Liver (tissue), 9 donors: Measurements from ENCODE around the gene SLC8A2. TPM values are rescaled to one million over a fixed set of nuclear protein-coding genes. Genes with fewer than 3 reads are reported as not detected.

Experiments
- DNase-seq: peaks from one replicate; pipeline ENCODE4 v3.0.0-alpha.2; 2017; ENCODE audit warnings: low spot score
- H3K27ac ChIP-seq, 2 donors: one replicate each; pipeline ENCODE4 v1.7.0; 2013; ENCODE audit warnings: inconsistent platforms in 2 of 2, low read length in 2 of 2, control low read depth in 1 of 2, low read depth in 1 of 2, mild to moderate bottlenecking in 1 of 2
- H3K27me3 ChIP-seq, 4 donors: one replicate each; pipeline versions ENCODE4 v1.6.1 to v1.7.0; 2013; ENCODE audit warnings: low read length in 3 of 4, inconsistent platforms in 1 of 4, mild to moderate bottlenecking in 1 of 4, moderate library complexity in 1 of 4; ENCODE audit not compliant: control insufficient read depth in 4 of 4, insufficient read depth in 4 of 4
- H3K36me3 ChIP-seq, 4 donors: one replicate each; pipeline versions ENCODE4 v1.6.1 to v1.7.0; 2013; ENCODE audit warnings: low read length in 3 of 4, mild to moderate bottlenecking in 3 of 4, low read depth in 1 of 4, moderate library complexity in 1 of 4; ENCODE audit not compliant: control insufficient read depth in 4 of 4, insufficient read depth in 3 of 4
- H3K4me1 ChIP-seq, 4 donors: one replicate each; pipeline versions ENCODE4 v1.6.1 to v1.7.0; 2013; ENCODE audit warnings: low read length in 3 of 4, mild to moderate bottlenecking in 3 of 4, moderate library complexity in 1 of 4; ENCODE audit not compliant: control insufficient read depth in 4 of 4, insufficient read depth in 4 of 4
- H3K4me3 ChIP-seq, 3 donors: one replicate each; pipeline versions ENCODE4 v1.6.1 to v1.7.0; 2013; ENCODE audit warnings: low read length in 3 of 3, control low read depth in 1 of 3, low read depth in 1 of 3, mild to moderate bottlenecking in 1 of 3
- H3K9ac ChIP-seq, 2 donors: one replicate each; pipeline ENCODE4 v1.7.0; 2013; ENCODE audit warnings: low read length in 2 of 2, mild to moderate bottlenecking in 2 of 2, moderate library complexity in 2 of 2, control low read depth in 1 of 2, low read depth in 1 of 2
- H3K9me3 ChIP-seq, 4 donors: one replicate each; pipeline versions ENCODE4 v1.6.1 to v1.7.0; 2013; ENCODE audit warnings: low read length in 3 of 4; ENCODE audit not compliant: control insufficient read depth in 4 of 4
- ATF3 ChIP-seq: IDR thresholded peaks from 2 replicates; pipeline ENCODE4 v1.6.1; 2016; ENCODE audit warnings: antibody characterized with exemption
- EGR1 ChIP-seq, 2 donors: IDR thresholded peaks; 2 replicates each; pipeline ENCODE4 v1.6.1; 2016 to 2018; ENCODE audit warnings: antibody characterized with exemption in 2 of 2, low read depth in 2 of 2
- FOXA1 ChIP-seq: IDR thresholded peaks from 2 replicates; pipeline ENCODE4 v1.6.1; 2016; ENCODE audit warnings: antibody characterized with exemption
- FOXA2 ChIP-seq: IDR thresholded peaks from 2 replicates; pipeline ENCODE4 v1.6.1; 2016; ENCODE audit warnings: antibody characterized with exemption
- GABPA ChIP-seq, 2 donors: IDR thresholded peaks in 1 of 2; conservative IDR thresholded peaks in 1 of 2; 2 replicates each; pipeline ENCODE4 v1.6.1; 2016; ENCODE audit warnings: antibody characterized with exemption in 2 of 2, mild to moderate bottlenecking in 1 of 2, moderate library complexity in 1 of 2
- HNF4A ChIP-seq, 2 donors: conservative IDR thresholded peaks; 2 replicates each; pipeline ENCODE4 v1.6.1; 2016; ENCODE audit warnings: antibody characterized with exemption in 2 of 2, mild to moderate bottlenecking in 2 of 2
- HNF4G ChIP-seq: IDR thresholded peaks from 2 replicates; pipeline ENCODE4 v1.6.1; 2016; ENCODE audit warnings: antibody characterized with exemption
- JUND ChIP-seq, 2 donors: IDR thresholded peaks; 2 replicates each; pipeline ENCODE4 v1.6.1; 2016; ENCODE audit warnings: antibody characterized with exemption in 2 of 2
- MAX ChIP-seq: IDR thresholded peaks from 2 replicates; pipeline ENCODE4 v1.6.1; 2016; ENCODE audit warnings: antibody characterized with exemption
- NR2F2 ChIP-seq: IDR thresholded peaks from 2 replicates; pipeline ENCODE4 v1.6.1; 2016; ENCODE audit warnings: antibody characterized with exemption
- RAD21 ChIP-seq, 2 donors: IDR thresholded peaks; 2 replicates each; pipeline ENCODE4 v1.6.1; 2016; ENCODE audit warnings: antibody characterized with exemption in 2 of 2, mild to moderate bottlenecking in 2 of 2
- REST ChIP-seq: IDR thresholded peaks from 2 replicates; pipeline ENCODE4 v1.6.1; 2016; ENCODE audit warnings: antibody characterized with exemption, mild to moderate bottlenecking
- RXRA ChIP-seq, 2 donors: IDR thresholded peaks; 2 replicates each; pipeline ENCODE4 v1.6.1; 2017 to 2018; ENCODE audit warnings: antibody characterized with exemption in 2 of 2, mild to moderate bottlenecking in 1 of 2
- SP1 ChIP-seq: IDR thresholded peaks from 2 replicates; pipeline ENCODE4 v1.6.1; 2018; ENCODE audit warnings: antibody characterized with exemption, mild to moderate bottlenecking
- TAF1 ChIP-seq: conservative IDR thresholded peaks from 2 replicates; pipeline ENCODE4 v1.6.1; 2016; ENCODE audit warnings: antibody characterized with exemption, mild to moderate bottlenecking
- YY1 ChIP-seq: IDR thresholded peaks from 2 replicates; pipeline ENCODE4 v1.6.1; 2016; ENCODE audit warnings: antibody characterized with exemption, mild to moderate bottlenecking
- WGBS: extraction: QIAGEN DNeasy Blood & Tissue Kit; methylation state at CpG from one replicate; pipeline ENCODE4 v1.1.7; 2013; 5-methylcytosine and 5-hydroxymethylcytosine counted together
- polyA plus RNA-seq, 2 donors: library from polyadenylated mRNA; stranded (reverse) in 1 of 2; unstranded in 1 of 2; fragments of 200-250 nt in 1 of 2; fragments of >200 nt in 1 of 2; fragmentation: Nextera tagmentation in 1 of 2; extraction: Ambion mirVana in 1 of 2; gene quantifications; one replicate each; pipeline versions ENCODE4 v1.2.1 to v1.2.3, GENCODE V29; 2013 to 2015
- total RNA-seq, 2 donors: library from RNA; depleted of rRNA; stranded (reverse); fragments of >200 nt; gene quantifications; one replicate each; pipeline ENCODE4 v1.2.3, GENCODE V29; 2014
- TF ChIP-seq, protein P1 (sequence below): fragments of 150-350 bp; IDR thresholded peaks from 2 replicates; pipeline ENCODE4 v1.5.1; 2017; ENCODE audit warnings: improper control_type of control experiment, low read depth, low read length; ENCODE audit not compliant: missing input control
- TF ChIP-seq, protein P2 (sequence below): IDR thresholded peaks from 2 replicates; pipeline ENCODE4 v1.6.1; 2016; ENCODE audit warnings: antibody characterized with exemption
- donor health status: healthy.
- donor health status: healthy.
- donor health status: healthy.
- donor health status: healthy.
- donor health status: healthy.

The SLC8A2 gene
- total and polyA plus RNA-seq, 4 donors: 0.01 to 0.25 TPM; not detected in 2

DNA sequence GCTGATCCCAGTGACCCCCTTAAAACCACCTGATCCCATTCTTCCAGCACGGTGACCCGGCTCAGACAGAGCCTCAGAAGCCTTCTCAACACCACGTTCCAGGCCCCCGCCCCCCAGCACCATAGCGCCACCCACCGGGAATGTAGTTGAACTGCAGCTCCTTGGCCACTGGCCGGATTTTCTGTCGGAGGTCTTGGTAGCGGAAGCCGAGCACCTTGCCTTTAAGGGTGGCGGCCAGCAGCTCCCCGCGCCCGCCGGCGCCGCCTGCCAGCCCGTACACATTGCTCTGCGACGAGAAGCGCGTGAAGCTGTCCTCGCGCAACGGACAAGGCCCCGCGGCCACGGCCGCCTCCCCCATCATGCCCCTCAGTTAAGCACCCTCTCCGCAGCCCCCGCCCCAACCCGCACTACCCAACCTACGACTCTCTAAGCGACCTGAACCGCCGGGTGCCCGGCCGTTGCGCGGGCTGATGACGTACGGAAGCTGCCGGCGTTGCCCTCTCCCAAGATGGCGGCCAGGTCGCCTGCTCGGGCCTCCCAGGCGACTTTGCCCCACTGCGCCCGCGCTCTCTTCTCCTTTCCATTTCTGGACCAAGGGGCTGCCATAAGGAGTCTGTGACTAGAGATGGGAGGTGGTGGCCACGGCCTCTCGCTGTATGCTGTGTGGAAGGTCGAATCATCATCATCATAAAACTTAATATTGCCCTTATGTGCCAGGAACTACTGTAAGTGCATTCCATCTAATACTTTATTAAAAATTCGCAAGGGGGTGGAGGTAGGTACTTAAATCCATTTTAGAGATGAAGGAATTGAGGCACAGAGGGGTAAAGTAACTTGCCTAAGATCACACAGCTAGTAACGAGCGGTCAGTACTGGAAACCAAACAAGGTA, 12.4 kb upstream of the SLC8A2 start, which contains the start of gene KPTN:
Gene KPTN, minus strand, starts transcription at position 420 of the 891 bp plus-strand sequence. Its CDS starts 59 bp downstream, at position 361.
- H3K4me3 ChIP-seq: peak within 1 kb of the TSS; percentile 72 to 86 (median 84)
- H3K9me3 ChIP-seq: no peaks in the 10 kb centered on the region
- H3K4me1 ChIP-seq: peaks cover 0 to 7% (median 2%) of the 10 kb centered on the region in 4 donors
- H3K27ac ChIP-seq: peak within 1 kb of the TSS; percentile 90 to 92
- H3K9ac ChIP-seq: peak within 1 kb of the TSS; percentile 88 to 98
- peaks cover 3 to 16% (median 8%) of the 10 kb centered on the region in 4 donors for H3K36me3 ChIP-seq
- DNase-seq: peak; percentile 91
- 3% methylated on average over 57 of the region's 57 CpGs for WGBS
- TF ChIP-seq YY1: peak; percentile 100
- no peak for TF ChIP-seq NR2F2
- TF ChIP-seq MAX: no peak
- TF ChIP-seq FOXA2: no peak
- TF ChIP-seq REST: peak; percentile 45
- peak; percentile 76 for TF ChIP-seq TAF1
- no peak for TF ChIP-seq ATF3
- TF ChIP-seq, protein P1, sequence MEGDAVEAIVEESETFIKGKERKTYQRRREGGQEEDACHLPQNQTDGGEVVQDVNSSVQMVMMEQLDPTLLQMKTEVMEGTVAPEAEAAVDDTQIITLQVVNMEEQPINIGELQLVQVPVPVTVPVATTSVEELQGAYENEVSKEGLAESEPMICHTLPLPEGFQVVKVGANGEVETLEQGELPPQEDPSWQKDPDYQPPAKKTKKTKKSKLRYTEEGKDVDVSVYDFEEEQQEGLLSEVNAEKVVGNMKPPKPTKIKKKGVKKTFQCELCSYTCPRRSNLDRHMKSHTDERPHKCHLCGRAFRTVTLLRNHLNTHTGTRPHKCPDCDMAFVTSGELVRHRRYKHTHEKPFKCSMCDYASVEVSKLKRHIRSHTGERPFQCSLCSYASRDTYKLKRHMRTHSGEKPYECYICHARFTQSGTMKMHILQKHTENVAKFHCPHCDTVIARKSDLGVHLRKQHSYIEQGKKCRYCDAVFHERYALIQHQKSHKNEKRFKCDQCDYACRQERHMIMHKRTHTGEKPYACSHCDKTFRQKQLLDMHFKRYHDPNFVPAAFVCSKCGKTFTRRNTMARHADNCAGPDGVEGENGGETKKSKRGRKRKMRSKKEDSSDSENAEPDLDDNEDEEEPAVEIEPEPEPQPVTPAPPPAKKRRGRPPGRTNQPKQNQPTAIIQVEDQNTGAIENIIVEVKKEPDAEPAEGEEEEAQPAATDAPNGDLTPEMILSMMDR: peak; percentile 80
- TF ChIP-seq GABPA (IDR thresholded peaks at IDR 0.05 in 1 of 2, conservative IDR thresholded peaks at IDR 0.05 in 1 of 2): peak in 1 of 2 donors; percentile 69
- TF ChIP-seq EGR1 (IDR thresholded peaks at IDR 0.05; ENCODE audit: low read depth in 2 of 2): no peak
- TF ChIP-seq HNF4G: no peak
- TF ChIP-seq, protein P2, sequence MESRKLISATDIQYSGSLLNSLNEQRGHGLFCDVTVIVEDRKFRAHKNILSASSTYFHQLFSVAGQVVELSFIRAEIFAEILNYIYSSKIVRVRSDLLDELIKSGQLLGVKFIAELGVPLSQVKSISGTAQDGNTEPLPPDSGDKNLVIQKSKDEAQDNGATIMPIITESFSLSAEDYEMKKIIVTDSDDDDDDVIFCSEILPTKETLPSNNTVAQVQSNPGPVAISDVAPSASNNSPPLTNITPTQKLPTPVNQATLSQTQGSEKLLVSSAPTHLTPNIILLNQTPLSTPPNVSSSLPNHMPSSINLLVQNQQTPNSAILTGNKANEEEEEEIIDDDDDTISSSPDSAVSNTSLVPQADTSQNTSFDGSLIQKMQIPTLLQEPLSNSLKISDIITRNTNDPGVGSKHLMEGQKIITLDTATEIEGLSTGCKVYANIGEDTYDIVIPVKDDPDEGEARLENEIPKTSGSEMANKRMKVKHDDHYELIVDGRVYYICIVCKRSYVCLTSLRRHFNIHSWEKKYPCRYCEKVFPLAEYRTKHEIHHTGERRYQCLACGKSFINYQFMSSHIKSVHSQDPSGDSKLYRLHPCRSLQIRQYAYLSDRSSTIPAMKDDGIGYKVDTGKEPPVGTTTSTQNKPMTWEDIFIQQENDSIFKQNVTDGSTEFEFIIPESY: no peak
- TF ChIP-seq RAD21 (IDR thresholded peaks at IDR 0.05): peak; percentile 49 to 73
- TF ChIP-seq FOXA1: no peak
- no peak for TF ChIP-seq JUND (IDR thresholded peaks at IDR 0.05)
- TF ChIP-seq RXRA (IDR thresholded peaks at IDR 0.05): peak in 1 of 2 donors; percentile 7
- TF ChIP-seq SP1: peak; percentile 52
- peak; percentile 16 to 37 for TF ChIP-seq HNF4A (conservative IDR thresholded peaks at IDR 0.05)
- H3K27me3 ChIP-seq: no peaks in the 10 kb centered on the region
